Effector memory CD4-positive, alpha-beta T cell (primary cell): ENCODE data around the gene NPFF.

Experiments used
- DNase-seq, 3 donors: peaks; one replicate each; pipeline ENCODE4 v3.0.0-alpha.2; 2020
- H3K27ac ChIP-seq: 2 replicates; pipeline ENCODE4 v1.7.0; 2013; ENCODE audit warnings: mild to moderate bottlenecking, low read length, moderate library complexity; ENCODE audit not compliant: insufficient read depth, poor library complexity, severe bottlenecking
- H3K27me3 ChIP-seq: replicated peaks from 2 replicates; pipeline ENCODE4 v1.7.0; 2013; ENCODE audit warnings: mild to moderate bottlenecking, low read length; ENCODE audit not compliant: insufficient read depth, control insufficient read depth, poor library complexity, severe bottlenecking
- H3K36me3 ChIP-seq: 2 replicates; pipeline ENCODE4 v1.7.0; 2013; ENCODE audit warnings: mild to moderate bottlenecking, low read length, moderate library complexity; ENCODE audit not compliant: control insufficient read depth, insufficient read depth
- H3K4me1 ChIP-seq: 2 replicates; pipeline ENCODE4 v1.7.0; 2013; ENCODE audit warnings: low read length, mild to moderate bottlenecking; ENCODE audit not compliant: control insufficient read depth, insufficient read depth, poor library complexity, severe bottlenecking
- H3K4me3 ChIP-seq: 2 replicates; pipeline ENCODE4 v1.7.0; 2013; ENCODE audit warnings: low read length, low read depth, mild to moderate bottlenecking; ENCODE audit not compliant: insufficient read depth, poor library complexity, severe bottlenecking
- H3K9me3 ChIP-seq: 2 replicates; pipeline ENCODE4 v1.7.0; 2013; ENCODE audit warnings: mild to moderate bottlenecking, low read length, moderate library complexity; ENCODE audit not compliant: control insufficient read depth

Gene NPFF

DNA sequence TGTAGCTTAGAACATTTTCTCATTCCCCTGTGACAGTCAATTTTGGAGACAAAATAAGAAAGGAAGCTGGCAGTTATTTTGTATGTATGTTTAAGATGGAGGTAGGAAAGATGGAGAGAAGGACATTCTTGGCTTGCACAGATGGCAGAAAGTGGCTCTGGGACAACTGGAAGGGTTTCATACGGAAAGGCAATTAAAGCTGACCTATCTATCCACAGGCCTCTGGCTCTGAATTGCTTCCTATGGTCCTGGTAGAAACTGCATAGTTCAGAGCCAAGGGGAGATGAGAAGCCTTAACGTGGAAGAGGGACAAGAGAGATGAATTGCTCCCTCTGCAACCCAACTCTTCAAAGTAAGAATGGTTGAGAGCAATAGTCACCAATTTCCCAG lies 8.0 kb upstream of the NPFF start:
- Histone ChIP-seq H3K27ac (no peak overlapping the region), H3K4me1 (no peaks in the 10 kb centered on the region), H3K9me3 (no peaks in the 10 kb centered on the region), H3K4me3 (no peak overlapping the region), H3K27me3 (no peaks in the 10 kb centered on the region), H3K36me3 (peaks cover 67% of the 10 kb centered on the region)
- no peak for DNase-seq

GRCh38 chr12:53514628-53515290 lies 7.5 kb upstream of the NPFF start:
- H3K4me1 ChIP-seq, result no peaks in the 10 kb centered on the region
- H3K36me3 ChIP-seq, result peaks cover 63% of the 10 kb centered on the region
- H3K27ac ChIP-seq, result no peak overlapping the region
- no peaks in the 10 kb centered on the region for H3K27me3 ChIP-seq
- no peaks in the 10 kb centered on the region for H3K9me3 ChIP-seq
- no peak for DNase-seq
- no peak overlapping the region for H3K4me3 ChIP-seq

- H3K36me3 ChIP-seq, result peaks cover 58% of the 10 kb centered on the region
- H3K9me3 ChIP-seq, result no peaks in the 10 kb centered on the region
- DNase-seq, result no peak
- H3K27ac ChIP-seq, result no peak overlapping the region
- no peaks in the 10 kb centered on the region for H3K27me3 ChIP-seq
- no peaks in the 10 kb centered on the region for H3K4me1 ChIP-seq
- no peak overlapping the region for H3K4me3 ChIP-seq
Observed at GRCh38 chr12:53513712-53514410, 6.6 kb upstream of the NPFF start.

GRCh38 chr12:53510181-53510812 lies 3.0 kb upstream of the NPFF start:
- Histone ChIP-seq H3K27ac (no peak overlapping the region), H3K36me3 (peaks cover 55% of the 10 kb centered on the region), H3K9me3 (no peaks in the 10 kb centered on the region), H3K4me1 (peaks cover 4% of the 10 kb centered on the region), H3K27me3 (no peaks in the 10 kb centered on the region), H3K4me3 (no peak overlapping the region)
- DNase-seq, result no peak

DNA sequence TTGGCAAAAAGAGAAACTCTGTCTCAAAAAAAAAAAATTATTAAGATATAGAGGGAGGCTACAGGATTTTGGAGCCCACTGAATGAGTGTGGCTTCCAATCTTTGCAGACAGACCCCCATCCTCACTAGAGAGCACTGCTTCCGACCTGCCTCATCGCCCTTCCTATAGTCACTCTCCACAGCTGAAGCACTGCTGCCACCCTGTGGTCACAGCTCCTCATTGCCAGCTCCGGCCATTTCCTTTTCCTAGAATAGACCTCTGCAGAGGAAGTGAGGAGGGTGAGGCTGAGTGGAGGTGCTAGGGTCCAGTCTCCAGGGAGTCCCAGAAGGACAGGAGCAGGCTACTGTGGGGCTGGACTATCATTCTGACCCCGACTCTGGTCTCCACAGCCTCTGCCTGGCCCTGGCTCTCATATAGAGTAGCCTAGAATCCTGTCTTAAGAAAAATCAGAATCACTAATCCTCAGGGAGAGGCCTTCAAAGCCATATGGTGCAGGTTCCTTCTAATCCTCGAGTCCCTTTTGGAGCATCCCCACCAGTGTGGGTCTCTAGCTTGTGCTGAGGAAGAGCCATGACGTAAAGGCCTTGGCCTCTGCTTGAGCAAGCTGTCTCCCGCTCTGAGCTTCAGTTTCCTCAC lies 1.4 kb upstream of the NPFF start:
- H3K27ac ChIP-seq, result no peak overlapping the region
- peak; percentile 56 to 71 (median 60) for DNase-seq
- no peak overlapping the region for H3K4me3 ChIP-seq
- H3K4me1 ChIP-seq, result peaks cover 4% of the 10 kb centered on the region
- no peaks in the 10 kb centered on the region for H3K27me3 ChIP-seq
- peaks cover 45% of the 10 kb centered on the region for H3K36me3 ChIP-seq
- H3K9me3 ChIP-seq, result no peaks in the 10 kb centered on the region

DNA sequence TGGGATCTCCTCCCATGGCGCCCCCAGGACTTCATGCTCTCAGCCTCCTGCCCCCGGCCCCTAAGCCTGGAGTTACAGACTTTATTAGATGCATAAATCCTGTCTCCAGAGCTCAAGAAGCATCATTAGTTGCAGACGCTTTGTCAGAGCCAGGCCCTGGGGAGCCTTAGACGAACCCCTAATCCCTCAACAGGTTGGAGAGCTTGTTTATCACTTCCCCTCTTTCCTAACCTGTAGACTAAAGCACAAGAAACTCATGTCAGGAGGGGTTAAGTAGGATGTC lies 260 bp upstream of the NPFF start:
- H3K4me1 ChIP-seq, result peaks cover 4% of the 10 kb centered on the region
- H3K27me3 ChIP-seq, result no peaks in the 10 kb centered on the region
- no peak overlapping the region for H3K27ac ChIP-seq
- no peak for DNase-seq
- peaks cover 36% of the 10 kb centered on the region for H3K36me3 ChIP-seq
- H3K4me3 ChIP-seq, result no peak overlapping the region
- no peaks in the 10 kb centered on the region for H3K9me3 ChIP-seq

DNA sequence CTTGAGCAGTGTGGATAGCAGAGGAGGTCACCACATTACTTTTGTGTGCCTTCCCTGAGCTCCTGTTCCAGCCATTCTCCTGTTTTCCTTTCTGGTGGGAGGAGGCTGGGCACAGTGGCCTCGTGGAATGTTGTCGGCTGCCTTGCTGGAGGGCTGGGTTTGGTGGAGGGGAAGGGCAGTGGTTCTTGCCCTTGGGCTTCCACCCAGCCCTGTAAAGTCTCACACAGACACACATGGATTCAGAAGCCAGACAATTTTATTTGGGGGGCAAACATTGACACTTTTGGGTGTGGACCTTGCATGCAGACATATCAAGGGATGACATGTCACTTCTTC lies 866 bp downstream of the NPFF start:
- DNase-seq, result no peak
- H3K27ac ChIP-seq, result no peak overlapping the region
- peaks cover 13% of the 10 kb centered on the region for H3K4me1 ChIP-seq
- H3K27me3 ChIP-seq, result no peaks in the 10 kb centered on the region
- H3K9me3 ChIP-seq, result no peaks in the 10 kb centered on the region
- H3K36me3 ChIP-seq, result peaks cover 29% of the 10 kb centered on the region
- H3K4me3 ChIP-seq, result no peak overlapping the region

DNA sequence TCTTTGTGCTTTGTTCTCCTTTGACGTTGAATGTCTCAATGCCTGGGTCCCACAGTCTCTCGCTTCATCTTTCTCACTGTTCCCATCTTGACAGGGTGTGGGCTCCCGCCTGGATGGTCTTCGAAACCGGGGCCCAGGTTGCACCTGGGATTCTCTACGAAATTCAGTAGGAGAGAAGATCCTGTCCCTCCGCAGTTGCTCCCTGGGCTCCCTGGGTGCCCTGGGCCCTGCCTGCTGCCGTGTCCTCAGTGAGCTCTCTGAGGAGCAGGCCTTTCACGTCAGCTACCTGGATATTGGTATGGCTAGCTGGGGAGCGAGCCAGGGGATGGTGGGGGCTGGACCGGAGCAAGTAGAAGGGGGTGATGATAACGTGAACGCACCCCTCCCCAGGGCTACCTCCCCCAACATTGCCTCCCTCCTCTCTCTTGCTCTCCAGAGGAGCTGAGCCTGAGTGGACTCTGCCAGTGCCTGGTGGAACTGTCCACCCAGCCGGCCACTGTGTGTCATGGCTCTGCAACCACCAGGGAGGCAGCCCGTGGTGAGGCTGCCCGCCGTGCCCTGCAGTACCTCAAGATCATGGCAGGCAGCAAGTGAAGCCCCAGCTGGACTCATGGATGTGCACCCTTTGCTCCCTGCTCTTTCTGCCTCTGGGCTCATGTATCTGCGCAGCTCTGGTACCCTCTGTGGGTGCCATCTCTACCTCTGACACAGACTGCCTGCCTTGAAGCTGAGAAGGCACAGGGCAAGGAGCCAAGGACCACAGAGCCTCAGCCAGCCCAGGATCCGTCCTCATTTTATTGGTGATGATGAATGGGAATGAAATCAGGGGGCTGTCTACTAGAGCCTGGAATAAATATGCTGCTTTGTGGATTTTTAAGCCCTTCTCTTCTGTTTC lies 1.5 kb downstream of the NPFF start:
- Histone ChIP-seq H3K36me3 (peaks cover 29% of the 10 kb centered on the region), H3K4me1 (peaks cover 14% of the 10 kb centered on the region), H3K9me3 (no peaks in the 10 kb centered on the region), H3K4me3 (no peak overlapping the region), H3K27me3 (no peaks in the 10 kb centered on the region), H3K27ac (no peak overlapping the region)
- DNase-seq, result no peak

GRCh38 chr12:53505086-53505485 lies 2.2 kb downstream of the NPFF start:
- Histone ChIP-seq H3K4me3 (no peak overlapping the region), H3K9me3 (no peaks in the 10 kb centered on the region), H3K27ac (no peak overlapping the region), H3K27me3 (no peaks in the 10 kb centered on the region), H3K4me1 (peaks cover 18% of the 10 kb centered on the region), H3K36me3 (peaks cover 25% of the 10 kb centered on the region)
- no peak for DNase-seq
